HG03139 (cell line): Measurements from ENCODE around the gene RGS3.

Experiments
- ATAC-seq: cut with Tn5 transposase; IDR thresholded peaks from one replicate; pipeline ENCODE4 v1.9.1; 2021; ENCODE audit not compliant: unreplicated experiment

The RGS3 gene

DNA sequence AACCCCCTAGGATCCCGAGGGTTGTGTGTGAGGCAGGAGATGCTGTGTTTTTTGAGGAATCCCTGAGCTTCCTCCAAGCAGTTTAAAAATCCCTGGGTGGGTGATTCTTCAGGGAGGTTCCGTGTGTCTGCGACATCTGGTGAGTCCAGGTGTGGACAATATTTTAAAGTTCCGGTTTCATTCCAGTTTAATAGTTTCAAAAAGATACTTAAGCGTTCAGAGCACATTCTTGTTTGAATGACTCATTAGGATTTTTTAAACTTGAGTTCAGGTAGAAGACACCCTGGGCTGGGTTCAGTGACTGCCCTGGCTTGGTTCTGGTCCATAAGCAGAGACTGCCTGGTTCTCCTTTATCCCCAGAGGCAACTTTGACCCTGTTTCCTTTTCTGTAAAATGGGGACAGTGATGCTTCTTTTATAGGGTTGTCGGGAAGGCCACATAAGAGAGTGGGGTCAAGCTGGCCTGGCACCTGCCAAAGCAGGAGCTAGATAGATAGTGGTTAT, 119.2 kb downstream of the RGS3 start:
- ATAC-seq = no peak

DNA sequence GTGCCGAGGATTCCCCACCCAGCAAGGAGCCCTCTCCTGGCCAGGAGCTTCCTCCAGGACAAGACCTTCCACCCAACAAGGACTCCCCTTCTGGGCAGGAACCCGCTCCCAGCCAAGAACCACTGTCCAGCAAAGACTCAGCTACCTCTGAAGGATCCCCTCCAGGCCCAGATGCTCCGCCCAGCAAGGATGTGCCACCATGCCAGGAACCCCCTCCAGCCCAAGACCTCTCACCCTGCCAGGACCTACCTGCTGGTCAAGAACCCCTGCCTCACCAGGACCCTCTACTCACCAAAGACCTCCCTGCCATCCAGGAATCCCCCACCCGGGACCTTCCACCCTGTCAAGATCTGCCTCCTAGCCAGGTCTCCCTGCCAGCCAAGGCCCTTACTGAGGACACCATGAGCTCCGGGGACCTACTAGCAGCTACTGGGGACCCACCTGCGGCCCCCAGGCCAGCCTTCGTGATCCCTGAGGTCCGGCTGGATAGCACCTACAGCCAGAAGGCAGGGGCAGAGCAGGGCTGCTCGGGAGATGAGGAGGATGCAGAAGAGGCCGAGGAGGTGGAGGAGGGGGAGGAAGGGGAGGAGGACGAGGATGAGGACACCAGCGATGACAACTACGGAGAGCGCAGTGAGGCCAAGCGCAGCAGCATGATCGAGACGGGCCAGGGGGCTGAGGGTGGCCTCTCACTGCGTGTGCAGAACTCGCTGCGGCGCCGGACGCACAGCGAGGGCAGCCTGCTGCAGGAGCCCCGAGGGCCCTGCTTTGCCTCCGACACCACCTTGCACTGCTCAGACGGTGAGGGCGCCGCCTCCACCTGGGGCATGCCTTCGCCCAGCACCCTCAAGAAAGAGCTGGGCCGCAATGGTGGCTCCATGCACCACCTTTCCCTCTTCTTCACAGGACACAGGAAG, 120.2 kb downstream of the RGS3 start:
- no peak for ATAC-seq

DNA sequence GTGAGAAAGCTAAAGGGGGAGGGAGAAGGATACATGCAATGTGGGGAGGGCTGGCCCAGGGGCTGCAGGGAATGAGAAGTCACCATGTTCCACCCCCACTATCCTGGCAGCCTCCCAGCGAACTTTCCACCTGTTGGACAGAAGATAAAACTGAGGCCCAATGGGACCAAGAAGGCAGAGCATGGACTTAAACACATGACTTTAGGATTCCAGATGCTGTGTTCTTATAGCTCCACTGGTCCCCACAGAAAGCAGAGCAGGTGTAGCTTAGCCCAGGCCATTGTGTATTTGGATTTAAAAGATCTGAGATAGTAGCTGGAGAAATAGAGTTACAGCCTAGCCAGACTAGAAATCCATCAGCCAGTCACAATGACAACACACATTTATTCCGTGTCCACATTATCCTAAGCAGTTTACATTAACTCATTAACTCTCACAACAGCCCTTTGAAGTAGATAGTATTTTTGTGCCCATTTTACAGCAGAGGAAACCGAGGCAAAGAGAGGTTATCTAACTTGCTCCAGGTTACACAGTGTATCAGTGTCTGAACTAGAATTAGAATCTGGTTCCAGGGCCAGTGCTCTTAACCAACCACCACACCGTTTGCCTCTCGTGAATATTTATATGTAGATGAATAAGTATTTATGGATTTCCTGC, 121.0 kb downstream of the RGS3 start:
- ATAC-seq = no peak

DNA sequence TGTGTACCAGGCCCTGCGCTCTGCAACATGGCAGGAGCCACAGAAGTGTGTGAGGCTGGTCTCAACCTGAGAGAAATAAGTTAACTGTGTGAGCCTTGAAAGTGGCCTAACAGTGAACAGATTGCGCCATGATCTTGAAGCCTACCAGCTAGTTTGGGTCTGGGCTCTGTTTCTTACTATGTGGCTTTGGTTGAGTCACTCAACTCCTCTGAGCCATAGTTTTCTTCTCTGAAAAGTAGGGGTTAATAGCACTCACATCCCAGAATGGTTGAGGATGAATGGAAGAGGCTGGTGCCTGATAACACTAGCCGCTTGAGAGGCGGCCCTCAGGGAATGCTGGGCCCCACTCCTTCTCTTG, 121.5 kb downstream of the RGS3 start:
- ATAC-seq = no peak

DNA sequence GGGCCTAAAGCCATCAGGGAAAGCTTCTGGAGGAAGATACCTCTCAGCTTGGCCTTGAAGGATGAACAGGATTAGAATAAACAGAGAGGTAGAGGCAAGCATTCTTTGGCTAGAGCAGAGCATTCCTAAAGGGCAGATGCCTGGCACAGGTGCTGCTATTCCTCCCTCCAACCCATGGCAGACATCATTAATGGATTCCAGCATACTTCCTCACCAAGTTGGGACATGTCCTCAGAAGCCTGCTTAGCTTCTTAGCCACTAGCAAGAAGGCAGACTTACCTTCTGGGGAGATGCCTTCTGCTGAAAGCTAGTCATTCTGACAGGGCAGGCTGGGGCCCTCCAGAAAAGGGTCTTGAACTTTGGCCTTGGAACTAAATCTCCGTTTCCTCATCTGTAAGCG, 122.0 kb downstream of the RGS3 start:
- ATAC-seq = no peak

DNA sequence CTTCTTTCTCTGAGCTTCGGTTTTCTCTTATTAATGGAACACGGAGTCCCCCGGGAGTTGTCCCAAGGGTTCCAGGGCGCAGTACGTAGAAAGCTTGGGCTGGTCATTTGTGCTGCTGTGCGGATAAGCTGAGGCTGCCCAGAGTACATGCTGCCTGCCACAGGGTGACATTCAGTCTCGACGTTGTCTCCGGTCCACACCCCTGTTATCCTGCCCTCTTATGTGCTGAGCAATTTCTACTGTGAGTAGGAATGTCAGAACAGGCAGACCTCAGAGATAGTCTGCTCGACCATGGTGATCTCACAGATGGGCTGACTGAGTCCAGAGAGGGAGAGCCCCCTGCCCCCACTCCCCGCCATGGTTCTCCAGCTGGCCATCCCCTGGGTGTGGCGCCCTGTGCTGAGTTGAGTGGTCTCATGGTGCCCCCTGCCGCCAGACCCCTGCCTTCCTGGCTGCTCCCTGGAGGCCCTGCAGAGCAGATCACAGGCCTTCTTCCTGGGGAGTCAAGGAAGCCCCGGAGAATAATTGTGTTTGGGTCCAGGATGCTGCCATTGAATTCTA, 124.0 kb downstream of the RGS3 start:
- ATAC-seq = no peak

DNA sequence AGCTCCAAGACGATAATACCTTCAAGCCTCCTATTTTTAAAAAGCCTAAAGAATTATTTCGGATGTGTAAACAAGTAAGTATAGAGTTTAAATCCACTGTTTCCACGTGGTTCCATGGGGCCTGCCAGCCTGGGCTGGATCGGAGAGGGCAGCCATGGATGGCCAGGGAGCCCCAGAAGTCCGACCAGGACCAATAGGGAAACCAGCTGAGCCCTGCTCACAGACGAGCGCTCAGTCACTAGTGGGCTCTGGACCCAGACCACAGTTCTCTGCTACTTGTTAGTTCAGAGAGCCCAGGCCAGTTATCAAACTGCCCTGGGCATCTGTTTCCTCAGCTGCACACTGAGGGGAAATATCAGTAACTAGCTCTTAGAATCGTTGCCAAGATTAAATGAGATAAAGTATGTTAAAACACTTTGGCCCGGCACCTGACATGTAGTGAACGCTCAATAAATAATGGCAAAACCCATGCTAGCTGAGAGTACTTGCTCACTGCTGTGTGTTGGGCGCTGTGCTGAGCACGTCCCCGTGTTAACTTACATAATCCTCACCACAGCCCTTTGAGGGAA, 124.8 kb downstream of the RGS3 start:
- no peak for ATAC-seq

DNA sequence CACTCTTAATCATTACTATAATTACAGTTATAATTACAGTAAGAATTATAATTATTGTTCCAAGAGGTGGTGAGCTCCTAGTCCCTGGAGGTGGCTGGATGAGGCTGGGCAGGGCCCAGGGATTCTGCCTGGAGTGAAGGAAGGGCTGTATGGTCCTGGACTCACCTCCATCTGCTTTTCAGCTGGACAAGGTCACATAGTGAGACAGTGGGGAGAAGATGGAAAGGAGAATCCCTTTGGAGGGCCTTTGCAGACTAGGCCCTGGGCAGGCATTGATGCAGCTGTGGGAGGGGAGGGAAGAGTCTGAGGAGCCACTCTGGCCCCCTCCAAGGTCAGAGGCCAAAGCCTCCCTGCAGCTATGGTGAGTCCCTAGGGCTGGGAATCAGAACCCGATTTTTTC, 125.4 kb downstream of the RGS3 start:
- no peak for ATAC-seq

DNA sequence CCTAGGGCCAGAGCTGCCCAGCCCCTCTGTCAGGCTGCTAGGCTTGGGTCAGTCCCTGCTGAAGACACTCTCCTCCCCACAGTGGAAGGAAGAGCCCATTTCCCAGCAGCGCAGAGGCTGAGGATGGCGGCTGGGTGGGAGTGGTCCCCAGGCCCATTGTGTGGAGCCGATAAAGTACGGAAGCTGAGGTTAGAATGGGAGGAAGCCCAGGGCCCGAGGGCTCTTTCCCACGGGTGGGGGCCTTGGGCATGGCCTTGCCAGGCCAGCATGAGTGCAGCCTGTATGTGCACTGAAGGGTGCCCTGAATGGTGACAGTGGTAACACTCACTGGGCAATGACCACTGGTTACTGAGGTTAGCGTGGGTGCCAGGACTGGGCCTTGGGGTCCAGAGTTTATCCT, 125.9 kb downstream of the RGS3 start:
- no peak for ATAC-seq

DNA sequence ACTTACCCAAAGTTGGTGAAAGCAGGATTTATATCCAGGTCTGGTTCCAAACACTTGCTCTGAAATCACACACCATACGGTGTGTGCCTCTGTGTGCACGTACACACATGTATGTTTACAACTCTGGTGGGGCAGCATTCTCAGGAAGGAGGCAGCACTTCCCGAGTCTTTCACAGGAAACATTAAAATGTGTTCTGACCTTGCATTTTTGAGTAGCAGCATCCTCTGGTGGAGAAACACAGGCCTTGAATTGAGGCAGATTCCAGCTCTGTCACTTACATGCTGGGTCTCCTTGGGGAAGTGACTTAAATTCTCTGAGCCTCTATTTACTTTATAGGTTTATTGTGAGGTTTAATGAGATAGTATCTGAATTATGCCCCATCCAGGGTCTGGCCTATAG, 126.4 kb downstream of the RGS3 start:
- ATAC-seq = no peak

DNA sequence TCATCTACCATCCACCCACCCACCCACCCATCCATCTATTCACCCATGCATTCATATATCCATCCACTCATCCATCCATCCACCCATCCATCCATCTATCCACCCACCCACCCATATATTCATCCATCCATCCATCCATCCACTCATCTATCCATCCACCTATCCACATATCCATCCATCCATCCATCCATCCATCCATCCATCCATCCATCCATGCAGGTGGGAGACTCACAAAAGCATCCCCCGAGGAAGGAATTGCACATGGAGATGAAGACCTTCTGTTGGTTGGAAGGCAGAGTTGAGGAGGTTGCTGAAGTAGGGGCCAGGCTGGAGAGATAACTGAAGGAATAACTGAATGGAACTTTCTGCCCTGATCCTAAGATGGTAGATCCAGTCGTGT, 126.9 kb downstream of the RGS3 start:
- ATAC-seq = no peak

DNA sequence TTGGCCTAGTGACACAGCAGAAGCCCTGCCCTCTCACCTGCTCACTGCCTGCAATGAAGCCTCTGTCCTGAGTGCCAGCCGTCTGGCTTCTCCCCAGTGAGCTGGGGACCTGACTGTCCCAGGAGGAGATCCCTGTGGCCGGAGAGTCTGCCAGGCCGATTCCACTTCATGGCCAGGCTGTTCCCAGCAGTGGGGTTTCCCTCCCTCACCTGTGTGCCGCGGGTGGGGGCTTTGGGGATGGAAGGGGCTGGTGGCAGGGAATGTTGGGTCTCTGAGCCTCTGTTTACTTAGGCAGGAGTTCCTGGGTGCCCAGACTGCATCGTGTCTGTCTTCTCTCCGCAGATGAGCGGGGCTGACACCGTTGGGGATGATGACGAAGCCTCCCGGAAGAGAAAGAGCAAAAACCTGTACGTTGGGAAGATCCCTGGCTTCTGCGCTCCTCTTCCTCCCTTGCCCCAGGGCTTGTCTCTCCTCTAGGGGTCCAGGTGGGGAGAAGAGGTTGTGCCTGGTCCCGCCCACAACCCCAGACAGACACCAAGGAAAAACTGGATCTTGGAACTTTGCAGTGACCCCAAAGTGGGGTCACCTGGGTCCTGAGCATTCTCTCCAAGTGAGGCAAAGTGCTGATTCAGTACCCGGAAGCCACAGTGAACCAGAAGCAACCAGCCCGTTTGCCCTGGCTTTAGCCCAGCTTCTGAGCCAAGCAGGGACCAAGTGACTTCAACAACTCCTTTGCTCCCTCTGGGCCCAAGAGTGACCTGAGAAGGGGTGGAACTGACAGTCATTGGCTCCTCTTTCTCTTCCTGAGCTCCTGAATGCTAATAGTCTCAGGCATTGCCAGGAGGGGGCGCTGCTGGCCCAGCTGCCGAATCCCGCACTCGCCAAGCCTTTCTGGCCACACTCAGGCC, 127.7 kb downstream of the RGS3 start:
- ATAC-seq = peak; percentile 37

DNA sequence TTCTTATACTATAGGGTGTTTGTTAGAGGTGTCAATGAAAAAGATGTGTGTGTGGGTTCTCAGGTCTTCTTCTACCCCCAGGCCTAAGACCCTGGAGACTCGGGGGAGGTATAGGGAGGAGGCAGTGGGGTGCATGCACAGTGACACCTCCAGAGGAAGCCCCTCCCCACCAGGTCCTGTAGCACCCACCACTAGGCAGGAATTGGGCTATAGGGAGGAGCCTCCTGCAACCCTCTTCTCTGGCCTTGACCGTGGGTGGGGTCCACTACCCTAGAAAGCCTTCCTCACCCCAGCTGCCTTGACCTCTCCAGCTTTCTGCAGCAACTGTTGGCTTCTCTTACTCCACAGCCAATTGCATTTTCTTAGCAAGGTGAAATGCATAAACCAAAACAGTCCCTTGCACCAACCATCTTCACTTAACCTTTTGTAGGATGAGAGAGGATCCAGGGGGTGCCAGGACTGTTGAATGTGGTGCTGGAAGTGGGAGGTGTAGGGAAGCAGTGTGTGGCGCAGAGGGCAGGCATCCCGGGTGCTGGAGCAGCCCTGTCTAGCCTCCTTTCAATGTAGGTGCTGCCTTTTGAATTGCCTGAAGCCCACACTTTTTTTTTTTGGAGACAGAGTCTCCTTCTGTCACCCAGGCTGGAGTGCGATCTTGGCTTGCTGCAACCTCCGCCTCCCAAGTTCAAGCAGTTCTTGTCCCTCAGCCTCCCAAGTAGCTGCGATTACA, 128.5 kb downstream of the RGS3 start:
- no peak for ATAC-seq

DNA sequence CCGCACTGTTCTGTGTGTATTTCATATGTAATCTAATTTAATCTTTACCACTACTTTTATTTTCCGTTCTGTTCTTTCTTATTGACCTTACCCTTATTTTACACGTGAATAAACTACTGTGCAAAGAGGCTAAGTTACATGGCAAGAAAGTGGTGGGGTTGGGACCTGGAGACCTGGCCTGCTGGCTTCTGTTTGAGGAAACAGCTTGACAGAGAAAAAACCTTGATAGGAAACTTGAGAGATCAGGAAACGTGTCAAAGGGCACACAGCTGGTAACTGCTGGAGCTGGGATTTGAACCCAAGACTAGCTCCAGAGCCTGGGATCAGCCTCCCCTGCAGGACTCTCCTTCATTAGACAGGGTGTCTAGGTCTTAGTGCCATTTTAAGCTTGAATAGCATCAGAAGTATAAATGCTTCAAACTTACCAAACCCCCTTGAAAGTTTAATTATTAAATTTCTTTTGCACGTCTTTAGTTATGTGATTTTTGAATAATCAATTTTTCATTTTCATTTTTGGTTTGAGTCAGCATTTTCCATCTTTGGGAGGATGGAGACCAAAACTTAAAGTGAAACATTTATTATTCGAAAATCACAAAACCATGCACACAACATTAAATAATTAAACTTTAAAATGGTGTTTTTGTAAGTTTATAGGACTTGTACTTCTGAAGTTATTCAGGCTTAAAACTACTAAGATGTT, 129.5 kb downstream of the RGS3 start:
- ATAC-seq = no peak

DNA sequence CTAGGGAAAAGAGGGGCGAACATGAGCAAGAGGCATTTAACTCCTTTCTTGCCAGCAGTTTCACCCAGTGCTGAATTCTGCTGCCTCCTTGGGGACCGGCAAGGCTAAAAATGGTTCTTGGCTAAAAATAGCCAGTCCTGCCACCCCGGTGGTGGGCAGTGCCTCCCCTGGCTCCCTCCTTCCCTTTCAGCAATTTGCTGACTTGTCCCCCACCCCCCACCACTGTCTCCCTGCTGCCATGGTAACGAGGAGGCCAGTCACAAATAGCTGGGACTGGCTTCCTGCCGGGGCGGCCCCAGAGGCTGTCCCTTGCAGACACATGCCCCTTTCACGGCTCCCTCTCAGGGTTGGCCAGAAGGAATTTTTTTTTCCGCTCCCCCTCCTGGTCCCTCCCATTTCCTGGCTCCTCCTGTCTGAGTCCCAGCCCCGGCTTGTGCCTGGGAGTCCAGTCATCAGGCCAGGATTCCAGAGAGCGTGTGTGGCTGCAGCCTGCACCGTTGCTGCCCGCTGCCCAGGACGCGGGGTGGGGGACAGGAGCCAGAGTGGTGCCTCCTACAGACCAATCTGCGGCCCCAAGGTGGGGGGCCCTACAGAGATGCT, 130.3 kb downstream of the RGS3 start:
- ATAC-seq = peak; percentile 52

DNA sequence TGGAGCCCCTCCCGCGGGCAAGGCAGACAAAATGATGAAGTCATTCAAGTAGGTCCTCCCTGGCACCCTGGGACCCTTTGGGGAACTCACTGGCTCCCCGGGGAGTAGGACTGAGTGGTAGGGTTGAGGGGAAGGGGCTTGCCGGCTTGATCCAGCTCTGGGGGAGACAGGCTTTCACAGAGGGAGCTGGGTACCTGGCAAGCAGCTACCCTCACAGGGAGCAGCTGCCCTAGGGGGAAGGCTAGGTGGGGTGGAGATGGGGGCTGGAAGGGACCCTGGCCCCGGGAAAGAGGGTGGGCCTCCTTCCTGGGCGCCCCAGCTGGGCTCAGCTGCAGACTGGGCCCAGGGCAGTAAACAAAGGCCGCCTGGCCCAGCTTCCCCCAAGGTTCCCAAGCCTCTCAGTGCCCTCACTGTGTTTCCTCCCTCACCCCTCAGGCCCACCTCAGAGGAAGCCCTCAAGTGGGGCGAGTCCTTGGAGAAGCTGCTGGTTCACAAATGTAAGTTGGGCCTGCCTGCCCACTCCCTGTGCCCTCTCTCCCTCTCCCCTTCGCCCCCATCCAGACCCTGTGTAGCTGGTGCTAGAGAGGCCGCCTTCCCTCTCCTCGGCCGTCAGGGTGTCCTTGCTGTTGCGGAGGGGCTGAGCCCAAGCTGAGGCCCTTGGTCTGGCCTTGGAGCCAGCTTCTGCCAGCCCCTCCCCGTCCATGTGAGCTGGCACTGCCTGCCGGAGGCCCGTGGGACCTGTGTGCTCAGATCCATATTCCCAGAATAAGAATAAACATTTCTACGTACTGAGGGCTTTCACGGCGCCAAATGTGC, 131.2 kb downstream of the RGS3 start:
- no peak for ATAC-seq

DNA sequence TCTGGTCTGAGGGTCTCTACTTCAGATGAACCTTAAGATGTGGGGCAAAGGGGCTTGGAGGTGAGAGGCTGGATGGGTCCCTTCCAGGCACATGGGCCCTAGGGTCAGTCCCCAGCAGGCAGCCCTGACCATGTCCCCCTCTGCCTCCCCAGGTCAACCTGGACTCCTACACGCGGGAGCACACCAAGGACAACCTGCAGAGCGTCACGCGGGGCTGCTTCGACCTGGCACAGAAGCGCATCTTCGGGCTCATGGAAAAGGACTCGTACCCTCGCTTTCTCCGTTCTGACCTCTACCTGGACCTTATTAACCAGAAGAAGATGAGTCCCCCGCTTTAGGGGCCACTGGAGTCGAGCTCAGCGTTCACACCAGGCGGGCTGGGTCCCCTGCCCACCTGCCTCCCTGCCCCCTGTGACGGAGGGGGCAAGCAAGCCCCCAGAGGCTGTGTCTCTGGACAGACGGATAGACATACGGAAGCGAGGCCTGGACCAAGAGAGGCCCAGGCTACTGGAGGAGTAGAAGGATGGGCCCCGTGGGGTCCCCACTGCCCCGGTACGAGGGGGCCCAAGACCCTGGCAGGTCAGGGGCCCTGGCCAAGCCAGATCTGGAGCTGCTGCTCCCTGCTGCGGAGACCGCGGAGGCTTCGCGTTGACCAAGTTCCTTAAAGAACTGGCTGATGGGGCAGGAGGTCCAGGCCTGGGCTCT, 133.2 kb downstream of the RGS3 start:
- ATAC-seq = no peak
